ENCODE measurements around the gene SMAD1. TPM values are rescaled to one million over a fixed set of nuclear protein-coding genes. Genes with fewer than 3 reads are reported as not detected.

SMAD1 gene
- polyA plus RNA-seq, 1 donor (not counting 4 experiments of a cell fraction or from before 2014, with no cell fraction given), result 33.5 TPM

DNA sequence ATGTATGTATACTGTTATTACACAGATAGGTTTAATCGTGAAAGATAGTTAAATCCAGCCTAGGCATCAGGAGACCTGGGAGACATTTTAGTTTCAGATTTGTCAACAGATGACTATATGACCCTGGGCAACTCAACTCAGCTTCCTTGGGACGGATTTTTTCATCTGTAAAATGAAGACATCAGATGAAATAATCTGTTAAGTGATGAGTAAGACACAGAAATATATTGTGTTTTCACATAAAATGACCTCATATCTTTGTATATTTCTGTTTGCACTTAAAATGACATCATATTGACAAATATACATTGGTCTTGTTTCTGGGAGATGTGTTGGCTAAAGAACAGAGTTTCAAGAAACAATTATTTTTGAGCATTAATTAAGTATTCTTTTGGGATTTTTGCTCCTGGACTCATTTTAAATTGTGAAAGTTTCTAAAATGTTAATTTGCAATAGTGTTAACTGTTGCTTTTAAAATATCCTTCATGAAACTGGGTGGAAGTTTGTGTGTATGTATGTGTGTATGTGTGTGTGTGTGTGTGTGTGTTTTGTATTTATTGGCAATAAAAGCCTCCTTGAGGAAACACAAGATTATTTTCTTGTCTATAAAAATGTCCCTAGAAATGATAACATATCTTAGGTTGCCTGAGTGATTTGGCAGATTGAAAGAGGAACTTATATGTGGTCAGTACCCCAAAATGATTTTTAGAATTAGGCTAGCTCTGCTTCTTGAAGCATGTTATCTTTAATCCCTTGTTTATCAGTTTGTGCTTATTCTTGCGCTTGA, 108.5 kb downstream of the SMAD1 start:
- no peak overlapping the region for H2AFZ ChIP-seq (ENCODE audit: control insufficient read depth, low read length)
- H3K36me3 ChIP-seq (ENCODE audit: control insufficient read depth in 2 of 2, extremely low read depth in 1 of 2, insufficient read depth in 2 of 2, low read length in 2 of 2), result no peaks in the 10 kb centered on the region
- dilution Hi-C loops (cut with MboI; ENCODE audit: extremely low pct_ligation_motif_present, low sequenced_read_pairs), result no loop called here
- H3K9ac ChIP-seq (ENCODE audit: control insufficient read depth, extremely low read depth, insufficient read depth, low read length), result no peak overlapping the region
- no peaks in the 10 kb centered on the region for H3K9me1 ChIP-seq (ENCODE audit: control insufficient read depth, extremely low read depth, insufficient read depth, low read length)
- H3K79me2 ChIP-seq (ENCODE audit: control insufficient read depth, insufficient read depth, low read length), result no peaks in the 10 kb centered on the region
- FAIRE-seq (no peak), DNase-seq (ENCODE audit: low read depth, low spot score) (no peak)
- H3K4me2 ChIP-seq (ENCODE audit: control insufficient read depth, extremely low read depth, insufficient read depth, low read depth, low read length), result no peak overlapping the region
- H3K4me3 ChIP-seq (ENCODE audit: control insufficient read depth in 2 of 3, extremely low read depth in 1 of 3, insufficient read depth in 2 of 3, low read depth in 1 of 3, low read length in 3 of 3), result no peak overlapping the region
- no peak for TF ChIP-seq EZH2 (IDR thresholded peaks at IDR 0.05; ENCODE audit: low read length)
- no peaks in the 10 kb centered on the region for H3K9me3 ChIP-seq (ENCODE audit: control insufficient read depth, low read depth, low read length)
- H3K27me3 ChIP-seq (ENCODE audit: control insufficient read depth, extremely low read depth, insufficient read depth, low read length), result peaks cover 11% of the 10 kb centered on the region
- H3K4me1 ChIP-seq (ENCODE audit: control insufficient read depth, extremely low read depth, insufficient read depth, low read length), result no peaks in the 10 kb centered on the region
- no peaks in the 10 kb centered on the region for H4K20me1 ChIP-seq (ENCODE audit: control insufficient read depth, extremely low read depth, insufficient read depth, low read length)
- H3K27ac ChIP-seq (ENCODE audit: control insufficient read depth, insufficient read depth, low read length), result no peak overlapping the region

DNA sequence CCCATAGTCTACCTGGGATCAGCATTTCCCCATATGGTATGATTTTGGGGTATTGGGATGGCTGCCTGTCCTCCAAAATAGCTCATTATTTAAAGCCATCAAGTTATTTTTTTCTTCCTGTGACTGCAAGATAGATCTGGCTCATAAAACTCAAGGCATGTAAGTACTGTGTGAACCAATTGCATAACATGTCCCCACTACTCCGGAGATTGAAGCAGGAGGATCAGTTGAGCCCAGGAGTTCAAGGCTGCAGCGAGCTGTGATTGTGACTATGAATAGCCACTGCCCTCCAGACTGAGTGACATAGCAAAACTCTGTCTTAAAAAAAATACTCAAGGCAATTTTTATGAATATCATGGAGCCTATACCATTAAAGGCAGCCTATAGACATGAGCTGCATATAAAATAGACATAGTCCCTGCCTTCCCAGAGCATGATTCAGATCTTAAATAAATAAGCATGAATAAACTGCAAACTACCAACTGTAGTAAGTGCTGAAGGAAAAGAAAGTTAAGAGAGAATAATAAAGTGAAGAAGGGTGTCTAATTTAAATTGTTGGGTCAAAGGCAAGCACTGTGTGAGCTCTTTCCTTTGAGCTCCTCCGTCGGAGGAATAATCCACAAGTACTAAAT, 120.6 kb downstream of the SMAD1 start:
- H3K4me1 ChIP-seq (ENCODE audit: control insufficient read depth, extremely low read depth, insufficient read depth, low read length), result no peaks in the 10 kb centered on the region
- dilution Hi-C loops (cut with MboI; ENCODE audit: extremely low pct_ligation_motif_present, low sequenced_read_pairs), result loop anchor here (25.0 kb wide), 1 partner anchor 390 kb away; no protein-coding TSS in a partner anchor
- FAIRE-seq (no peak), DNase-seq (ENCODE audit: low read depth, low spot score) (no peak)
- H2AFZ ChIP-seq (ENCODE audit: control insufficient read depth, low read length), result no peak overlapping the region
- no peak overlapping the region for H3K4me3 ChIP-seq (ENCODE audit: control insufficient read depth in 2 of 3, extremely low read depth in 1 of 3, insufficient read depth in 2 of 3, low read depth in 1 of 3, low read length in 3 of 3)
- H3K79me2 ChIP-seq (ENCODE audit: control insufficient read depth, insufficient read depth, low read length), result no peaks in the 10 kb centered on the region
- H3K27ac ChIP-seq (ENCODE audit: control insufficient read depth, insufficient read depth, low read length), result no peak overlapping the region
- no peaks in the 10 kb centered on the region for H3K9me1 ChIP-seq (ENCODE audit: control insufficient read depth, extremely low read depth, insufficient read depth, low read length)
- TF ChIP-seq, protein P1, sequence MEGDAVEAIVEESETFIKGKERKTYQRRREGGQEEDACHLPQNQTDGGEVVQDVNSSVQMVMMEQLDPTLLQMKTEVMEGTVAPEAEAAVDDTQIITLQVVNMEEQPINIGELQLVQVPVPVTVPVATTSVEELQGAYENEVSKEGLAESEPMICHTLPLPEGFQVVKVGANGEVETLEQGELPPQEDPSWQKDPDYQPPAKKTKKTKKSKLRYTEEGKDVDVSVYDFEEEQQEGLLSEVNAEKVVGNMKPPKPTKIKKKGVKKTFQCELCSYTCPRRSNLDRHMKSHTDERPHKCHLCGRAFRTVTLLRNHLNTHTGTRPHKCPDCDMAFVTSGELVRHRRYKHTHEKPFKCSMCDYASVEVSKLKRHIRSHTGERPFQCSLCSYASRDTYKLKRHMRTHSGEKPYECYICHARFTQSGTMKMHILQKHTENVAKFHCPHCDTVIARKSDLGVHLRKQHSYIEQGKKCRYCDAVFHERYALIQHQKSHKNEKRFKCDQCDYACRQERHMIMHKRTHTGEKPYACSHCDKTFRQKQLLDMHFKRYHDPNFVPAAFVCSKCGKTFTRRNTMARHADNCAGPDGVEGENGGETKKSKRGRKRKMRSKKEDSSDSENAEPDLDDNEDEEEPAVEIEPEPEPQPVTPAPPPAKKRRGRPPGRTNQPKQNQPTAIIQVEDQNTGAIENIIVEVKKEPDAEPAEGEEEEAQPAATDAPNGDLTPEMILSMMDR (optimal IDR thresholded peaks at IDR 0.05 in 1 of 3, IDR thresholded peaks at IDR 0.05 in 1 of 3, conservative IDR thresholded peaks at IDR 0.05 in 1 of 3; ENCODE audit: extremely low read depth in 1 of 3, insufficient read depth in 2 of 3, low read length in 3 of 3), result no peak
- H3K36me3 ChIP-seq (ENCODE audit: control insufficient read depth in 2 of 2, extremely low read depth in 1 of 2, insufficient read depth in 2 of 2, low read length in 2 of 2), result no peaks in the 10 kb centered on the region
- H3K27me3 ChIP-seq (ENCODE audit: control insufficient read depth, extremely low read depth, insufficient read depth, low read length), result no peaks in the 10 kb centered on the region
- H4K20me1 ChIP-seq (ENCODE audit: control insufficient read depth, extremely low read depth, insufficient read depth, low read length), result no peaks in the 10 kb centered on the region
- no peaks in the 10 kb centered on the region for H3K9me3 ChIP-seq (ENCODE audit: control insufficient read depth, low read depth, low read length)
- H3K4me2 ChIP-seq (ENCODE audit: control insufficient read depth, extremely low read depth, insufficient read depth, low read depth, low read length), result no peak overlapping the region
- no peak overlapping the region for H3K9ac ChIP-seq (ENCODE audit: control insufficient read depth, extremely low read depth, insufficient read depth, low read length)

All from keratinocyte (primary cell).